Nephron progenitor cell (in vitro differentiated cells): ENCODE results near the gene HJV.

Experiments
- DNase-seq: peaks from one replicate; pipeline ENCODE4 v3.0.0; 2021
- H3K27ac Mint-ChIP-seq: 2 replicates; pipeline ENCODE4 v1.8.0; 2021; ENCODE audit warnings: mild to moderate bottlenecking, moderate library complexity, mixed read lengths
- H3K27me3 Mint-ChIP-seq: 2 replicates; pipeline ENCODE4 v1.8.0; 2021; ENCODE audit warnings: mild to moderate bottlenecking, low read depth, mixed read lengths; ENCODE audit not compliant: poor library complexity
- H3K36me3 Mint-ChIP-seq: 2 replicates; pipeline ENCODE4 v1.8.0; 2021; ENCODE audit warnings: low read depth, mixed read lengths
- H3K4me1 Mint-ChIP-seq: 2 replicates; pipeline ENCODE4 v1.8.0; 2021; ENCODE audit warnings: mixed read lengths
- H3K4me3 Mint-ChIP-seq: 2 replicates; pipeline ENCODE4 v1.8.0; 2021; ENCODE audit warnings: mild to moderate bottlenecking, moderate library complexity, mixed read lengths
- H3K9me3 Mint-ChIP-seq: 2 replicates; pipeline ENCODE4 v1.8.0; 2021; ENCODE audit warnings: mild to moderate bottlenecking, moderate library complexity, mixed read lengths
- TF ChIP-seq, protein P1 (sequence below): fragments of 200-600 bp; sonication (generic); IDR thresholded peaks from 2 replicates; pipeline ENCODE4 v1.5.0; 2021; ENCODE audit warnings: antibody characterized with exemption

The HJV gene

GRCh38 chr1:145997718-145998023, 23.9 kb downstream of the HJV start:
- DNase-seq, result no peak
- H3K9me3 Mint-ChIP-seq, result peaks cover 5% of the 10 kb centered on the region
- peaks cover 39% of the 10 kb centered on the region for H3K36me3 Mint-ChIP-seq
- H3K27ac Mint-ChIP-seq, result peak overlapping the region; percentile 99
- TF ChIP-seq, protein P1, sequence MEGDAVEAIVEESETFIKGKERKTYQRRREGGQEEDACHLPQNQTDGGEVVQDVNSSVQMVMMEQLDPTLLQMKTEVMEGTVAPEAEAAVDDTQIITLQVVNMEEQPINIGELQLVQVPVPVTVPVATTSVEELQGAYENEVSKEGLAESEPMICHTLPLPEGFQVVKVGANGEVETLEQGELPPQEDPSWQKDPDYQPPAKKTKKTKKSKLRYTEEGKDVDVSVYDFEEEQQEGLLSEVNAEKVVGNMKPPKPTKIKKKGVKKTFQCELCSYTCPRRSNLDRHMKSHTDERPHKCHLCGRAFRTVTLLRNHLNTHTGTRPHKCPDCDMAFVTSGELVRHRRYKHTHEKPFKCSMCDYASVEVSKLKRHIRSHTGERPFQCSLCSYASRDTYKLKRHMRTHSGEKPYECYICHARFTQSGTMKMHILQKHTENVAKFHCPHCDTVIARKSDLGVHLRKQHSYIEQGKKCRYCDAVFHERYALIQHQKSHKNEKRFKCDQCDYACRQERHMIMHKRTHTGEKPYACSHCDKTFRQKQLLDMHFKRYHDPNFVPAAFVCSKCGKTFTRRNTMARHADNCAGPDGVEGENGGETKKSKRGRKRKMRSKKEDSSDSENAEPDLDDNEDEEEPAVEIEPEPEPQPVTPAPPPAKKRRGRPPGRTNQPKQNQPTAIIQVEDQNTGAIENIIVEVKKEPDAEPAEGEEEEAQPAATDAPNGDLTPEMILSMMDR, result no peak
- peak overlapping the region; percentile 99 for H3K4me3 Mint-ChIP-seq
- H3K4me1 Mint-ChIP-seq, result peaks cover 64% of the 10 kb centered on the region
- peaks cover 3% of the 10 kb centered on the region for H3K27me3 Mint-ChIP-seq

GRCh38 chr1:145997016-145997717, 24.4 kb downstream of the HJV start:
- Mint-ChIP-seq H3K4me1 (peaks cover 69% of the 10 kb centered on the region), H3K9me3 (peaks cover 5% of the 10 kb centered on the region), H3K4me3 (peak overlapping the region; percentile 99), H3K27ac (peak overlapping the region; percentile 99), H3K36me3 (peaks cover 44% of the 10 kb centered on the region), H3K27me3 (peaks cover 3% of the 10 kb centered on the region)
- peak; percentile 20 for DNase-seq
- TF ChIP-seq, protein P1, result no peak

DNA sequence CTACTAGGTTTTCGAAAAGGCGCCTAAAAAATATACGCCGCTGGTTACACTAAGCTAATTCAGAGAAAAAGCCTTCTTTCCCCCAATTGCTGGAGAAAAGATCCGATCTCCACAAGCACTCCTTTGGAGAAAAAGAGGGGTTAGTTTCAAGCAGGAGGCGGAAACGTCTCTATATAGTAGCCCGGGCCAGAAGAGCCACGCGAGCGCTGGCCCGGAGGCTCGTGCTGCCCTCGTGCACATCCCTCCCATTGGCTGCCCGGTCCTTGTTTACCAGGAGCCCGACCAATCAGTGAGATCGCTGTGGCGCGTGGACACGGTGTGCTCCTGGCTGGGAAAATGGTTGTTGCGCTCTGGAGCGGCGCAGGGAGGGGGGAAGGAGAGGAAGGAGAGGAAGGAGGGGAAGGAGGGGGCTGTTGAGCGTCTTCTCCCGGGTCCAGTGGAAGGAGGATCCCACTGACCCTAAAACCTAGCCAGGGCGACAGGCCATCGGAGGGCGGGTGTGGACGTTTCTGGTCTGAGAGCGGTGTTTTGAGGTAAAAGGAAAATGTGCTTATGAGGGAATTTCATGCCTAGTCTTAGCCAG, 25.0 kb downstream of the HJV start, which contains the start of gene TXNIP:
Gene TXNIP (minus strand): TSS at position 147 of the 583 bp plus-strand sequence. CDS start 313 bp downstream, outside the sequence.
- peaks cover 5% of the 10 kb centered on the region for H3K9me3 Mint-ChIP-seq
- peaks cover 3% of the 10 kb centered on the region for H3K27me3 Mint-ChIP-seq
- H3K36me3 Mint-ChIP-seq, result peaks cover 50% of the 10 kb centered on the region
- H3K4me3 Mint-ChIP-seq, result peak within 1 kb of the TSS; percentile 99
- DNase-seq, result peak; percentile 95
- TF ChIP-seq, protein P1, result no peak
- peak within 1 kb of the TSS; percentile 99 for H3K27ac Mint-ChIP-seq
- peaks cover 76% of the 10 kb centered on the region for H3K4me1 Mint-ChIP-seq

DNA sequence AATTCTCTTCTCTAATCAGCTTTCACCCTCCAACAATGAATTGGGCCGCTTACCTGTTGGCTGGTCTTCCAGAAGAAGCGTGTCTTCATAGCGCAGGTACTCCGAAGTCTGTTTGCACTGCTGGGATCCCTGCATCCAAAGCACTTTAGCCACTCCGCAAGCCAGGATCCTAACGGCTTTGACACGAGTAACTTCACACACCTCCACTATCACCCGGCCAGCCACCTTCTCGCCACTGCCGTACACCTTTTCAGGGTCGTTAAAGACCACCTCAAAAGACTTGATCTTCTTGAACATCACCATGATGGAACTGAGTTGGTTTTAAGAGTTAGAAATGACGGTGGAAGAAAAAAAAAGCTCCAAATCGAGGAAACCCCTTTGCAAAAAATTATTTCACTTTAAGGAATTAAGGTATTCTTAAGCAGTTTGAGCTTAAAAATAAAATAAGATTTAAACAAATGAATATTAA, 25.5 kb downstream of the HJV start:
- TF ChIP-seq, protein P1, result no peak
- peak overlapping the region; percentile 99 for H3K4me3 Mint-ChIP-seq
- peak overlapping the region; percentile 99 for H3K27ac Mint-ChIP-seq
- peaks cover 5% of the 10 kb centered on the region for H3K9me3 Mint-ChIP-seq
- peak; percentile 18 for DNase-seq
- peaks cover 51% of the 10 kb centered on the region for H3K36me3 Mint-ChIP-seq
- H3K4me1 Mint-ChIP-seq, result peaks cover 77% of the 10 kb centered on the region
- H3K27me3 Mint-ChIP-seq, result peaks cover 3% of the 10 kb centered on the region

GRCh38 chr1:145995148-145995881, 26.2 kb downstream of the HJV start:
- DNase-seq, result no peak
- H3K4me3 Mint-ChIP-seq, result peak overlapping the region; percentile 99
- peaks cover 5% of the 10 kb centered on the region for H3K9me3 Mint-ChIP-seq
- TF ChIP-seq, protein P1, result no peak
- peaks cover 51% of the 10 kb centered on the region for H3K36me3 Mint-ChIP-seq
- H3K4me1 Mint-ChIP-seq, result peaks cover 77% of the 10 kb centered on the region
- peak overlapping the region; percentile 99 for H3K27ac Mint-ChIP-seq
- H3K27me3 Mint-ChIP-seq, result peaks cover 3% of the 10 kb centered on the region
